GM13977 (cell line): Measurements from ENCODE around the gene TUG1.

Source experiments
- DNase-seq: peaks from one replicate; pipeline ENCODE4 v3.0.0; 2012; ENCODE audit warnings: low spot score
- in situ Hi-C: fragments of 300-500 bp; cut with MboI; formaldehyde crosslinking; loops from one replicate; pipeline ENCODE4 v1.12.0; 2022; ENCODE audit warnings: low sequenced_read_pairs, low pct_unique_long_range_greater_than_20kb, mixed read lengths, inconsistent platforms; ENCODE audit not compliant: unreplicated experiment
- TF ChIP-seq, protein P1 (sequence below): IDR thresholded peaks from 2 replicates; pipeline ENCODE4 v1.5.1; 2012; ENCODE audit warnings: mild to moderate bottlenecking, control low read depth; ENCODE audit not compliant: insufficient read depth; ENCODE audit errors: extremely low read depth, missing control alignments

Gene TUG1

DNA sequence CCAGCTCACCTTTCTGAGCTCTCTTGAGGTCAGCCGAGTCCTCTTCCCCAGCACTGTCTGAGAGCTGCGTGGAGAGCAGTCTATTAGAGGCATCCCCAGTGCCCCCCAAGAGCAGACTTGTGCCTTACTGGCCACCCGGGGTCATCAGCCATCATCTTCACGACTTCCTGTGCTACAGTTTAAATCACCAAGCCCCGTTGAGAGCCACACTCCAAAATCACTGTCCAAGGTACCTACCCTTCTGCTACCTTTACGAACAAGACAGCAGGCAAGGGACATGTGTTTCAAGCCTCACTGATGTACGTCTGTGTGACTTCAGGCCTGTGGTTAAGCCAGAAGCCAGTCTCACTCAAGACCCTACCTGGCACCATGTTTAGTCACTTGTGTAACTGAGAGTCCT lies 35.6 kb upstream of the TUG1 start:
- no peak for DNase-seq
- in situ Hi-C loops, result no loop called here
- TF ChIP-seq, protein P1, sequence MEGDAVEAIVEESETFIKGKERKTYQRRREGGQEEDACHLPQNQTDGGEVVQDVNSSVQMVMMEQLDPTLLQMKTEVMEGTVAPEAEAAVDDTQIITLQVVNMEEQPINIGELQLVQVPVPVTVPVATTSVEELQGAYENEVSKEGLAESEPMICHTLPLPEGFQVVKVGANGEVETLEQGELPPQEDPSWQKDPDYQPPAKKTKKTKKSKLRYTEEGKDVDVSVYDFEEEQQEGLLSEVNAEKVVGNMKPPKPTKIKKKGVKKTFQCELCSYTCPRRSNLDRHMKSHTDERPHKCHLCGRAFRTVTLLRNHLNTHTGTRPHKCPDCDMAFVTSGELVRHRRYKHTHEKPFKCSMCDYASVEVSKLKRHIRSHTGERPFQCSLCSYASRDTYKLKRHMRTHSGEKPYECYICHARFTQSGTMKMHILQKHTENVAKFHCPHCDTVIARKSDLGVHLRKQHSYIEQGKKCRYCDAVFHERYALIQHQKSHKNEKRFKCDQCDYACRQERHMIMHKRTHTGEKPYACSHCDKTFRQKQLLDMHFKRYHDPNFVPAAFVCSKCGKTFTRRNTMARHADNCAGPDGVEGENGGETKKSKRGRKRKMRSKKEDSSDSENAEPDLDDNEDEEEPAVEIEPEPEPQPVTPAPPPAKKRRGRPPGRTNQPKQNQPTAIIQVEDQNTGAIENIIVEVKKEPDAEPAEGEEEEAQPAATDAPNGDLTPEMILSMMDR, result no peak

DNA sequence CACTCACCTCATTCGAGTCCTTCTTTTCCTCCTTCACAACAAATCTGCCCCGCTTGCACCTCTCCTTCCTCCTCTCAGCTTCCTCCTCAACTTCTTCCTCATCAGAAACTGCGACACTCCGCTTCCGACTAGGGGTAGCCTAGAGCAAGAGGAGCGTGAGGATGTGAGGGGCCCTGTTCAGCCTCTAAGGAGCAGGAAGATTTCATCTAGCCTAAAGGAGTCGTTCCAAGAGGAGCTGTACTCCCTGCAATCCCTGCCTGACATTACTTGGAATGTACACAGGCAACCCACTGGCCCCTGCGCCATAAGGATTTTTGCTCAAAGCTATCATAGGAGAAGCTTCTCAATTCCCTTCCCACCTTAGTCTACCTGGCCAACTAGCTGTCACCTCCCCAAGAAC lies 35.0 kb upstream of the TUG1 start:
- DNase-seq, result no peak
- in situ Hi-C loops, result no loop called here
- TF ChIP-seq, protein P1, result no peak

DNA sequence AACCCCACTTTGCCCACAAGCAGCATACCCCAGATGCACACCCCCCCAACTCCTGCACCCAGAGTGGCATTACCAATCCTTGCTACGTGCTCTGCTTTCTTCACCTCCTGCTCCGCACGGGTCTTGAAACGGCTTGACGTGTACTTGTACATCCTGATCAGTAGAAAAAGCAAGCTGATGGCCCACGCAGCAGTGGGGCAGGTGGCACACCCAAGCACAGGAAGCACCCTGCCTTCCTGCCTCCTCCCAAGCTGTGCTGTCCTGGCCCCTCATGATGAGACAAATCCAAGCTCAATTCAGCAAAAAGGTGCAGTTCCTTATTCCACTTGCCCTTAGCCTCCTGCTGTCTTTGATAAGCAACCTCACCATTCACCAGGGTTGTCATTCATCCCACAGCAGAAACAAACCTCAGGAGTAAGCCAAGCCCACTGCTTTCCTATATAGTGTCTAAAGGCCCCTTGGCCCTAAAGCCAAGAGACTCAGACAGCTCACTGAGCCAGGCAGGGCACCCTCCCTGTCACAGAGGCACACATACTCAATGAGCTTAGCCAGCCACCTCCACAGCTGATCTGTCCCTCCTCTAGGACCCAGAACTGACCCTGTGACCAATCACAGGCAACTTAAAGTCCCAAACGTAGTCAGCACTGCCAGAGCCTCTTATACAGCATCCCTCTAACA lies 28.2 kb upstream of the TUG1 start:
- DNase-seq, result no peak
- TF ChIP-seq, protein P1, result no peak
- in situ Hi-C loops, result no loop called here

GRCh38 chr22:30941363-30941740 lies 27.7 kb upstream of the TUG1 start:
- TF ChIP-seq, protein P1, result no peak
- in situ Hi-C loops, result no loop called here
- DNase-seq, result no peak

- DNase-seq, result no peak
- TF ChIP-seq, protein P1, result no peak
These were observed 25.7 kb upstream of the TUG1 start for GRCh38 chr22:30943368-30943767.

DNA sequence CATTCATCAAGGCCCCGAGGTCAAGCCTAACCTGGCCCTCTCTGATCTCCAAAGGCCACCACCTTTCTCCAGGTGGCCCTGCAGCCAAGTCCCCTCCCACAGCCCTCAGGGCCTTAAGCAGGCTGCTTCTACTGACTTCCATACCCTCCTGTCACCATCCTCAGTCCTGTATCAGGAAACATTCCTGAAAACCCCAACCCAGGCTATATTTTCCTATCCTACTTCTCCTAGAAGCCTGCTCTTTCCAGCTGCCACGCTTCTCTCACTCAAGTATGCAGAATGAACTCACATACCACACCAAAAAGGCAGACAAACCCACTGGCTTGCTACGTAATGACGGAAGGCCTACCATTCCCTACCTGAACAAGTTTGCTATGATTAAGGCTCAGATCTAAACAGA lies 24.1 kb upstream of the TUG1 start:
- TF ChIP-seq, protein P1, result no peak
- DNase-seq, result no peak
- in situ Hi-C loops, result no loop called here

More at GRCh38 chr22:30943368-30943767, 25.7 kb upstream of the TUG1 start:
- in situ Hi-C loops, result no loop called here
